ENCODE results near the gene C9orf50.
A peak's percentile ranks its signal among the peaks of the same experiment; 100 is the strongest.
"Not testable (repeated sequence)": the region's sequence is repeated elsewhere in the genome, so short reads cannot be mapped to it uniquely, and the experiment has no call there.

The C9orf50 gene

GRCh38 chr9:129648092-129648763, 27.3 kb upstream of the C9orf50 start:
- no peak for DNase-seq (ENCODE audit: low read depth in 2 of 2)

GRCh38 chr9:129647635-129648034, 26.7 kb upstream of the C9orf50 start:
- no peak for DNase-seq (ENCODE audit: low read depth in 2 of 2)

- no peak for DNase-seq (ENCODE audit: low read depth in 2 of 2)
Measured at GRCh38 chr9:129646654-129647053, 25.8 kb upstream of the C9orf50 start.

- no peak for DNase-seq (ENCODE audit: low read depth in 2 of 2)
Measured at GRCh38 chr9:129646252-129646651, 25.4 kb upstream of the C9orf50 start.

- no peak for DNase-seq (ENCODE audit: low read depth in 2 of 2)
Measured at GRCh38 chr9:129644902-129645301, 24.0 kb upstream of the C9orf50 start.

- no peak for DNase-seq (ENCODE audit: low read depth in 2 of 2)
Measured at GRCh38 chr9:129644365-129644764, 23.5 kb upstream of the C9orf50 start.

GRCh38 chr9:129643706-129644105, 22.8 kb upstream of the C9orf50 start:
- DNase-seq (ENCODE audit: low read depth in 2 of 2): no peak

GRCh38 chr9:129641750-129642585, 21.1 kb upstream of the C9orf50 start, which contains the start of gene ASB6:
Gene ASB6 (minus strand): TSS chr9:129642151. CDS start chr9:129641999, 152 bp downstream.
- DNase-seq (ENCODE audit: low read depth in 2 of 2): peak; percentile 92 to 93

GRCh38 chr9:129640871-129641749, 20.2 kb upstream of the C9orf50 start:
- DNase-seq (ENCODE audit: low read depth in 2 of 2): no peak

- DNase-seq (ENCODE audit: low read depth in 2 of 2): no peak
Measured at GRCh38 chr9:129640086-129640870, 19.4 kb upstream of the C9orf50 start.

GRCh38 chr9:129639756-129640085, 18.8 kb upstream of the C9orf50 start:
- DNase-seq (ENCODE audit: low read depth in 2 of 2): no peak

GRCh38 chr9:129639034-129639630, 18.2 kb upstream of the C9orf50 start:
- no peak for DNase-seq (ENCODE audit: low read depth in 2 of 2)

GRCh38 chr9:129637673-129638439, 17.0 kb upstream of the C9orf50 start:
- DNase-seq (ENCODE audit: low read depth in 2 of 2): no peak

GRCh38 chr9:129637102-129637501, 16.2 kb upstream of the C9orf50 start:
- no peak for DNase-seq (ENCODE audit: low read depth in 2 of 2)

GRCh38 chr9:129636343-129636742, 15.4 kb upstream of the C9orf50 start:
- DNase-seq (ENCODE audit: low read depth in 2 of 2): not testable (repeated sequence)

GRCh38 chr9:129635099-129636065, 14.5 kb upstream of the C9orf50 start:
- no peak for DNase-seq (ENCODE audit: low read depth in 2 of 2)

- no peak for DNase-seq (ENCODE audit: low read depth in 2 of 2)
Measured at GRCh38 chr9:129633848-129634247, 12.9 kb upstream of the C9orf50 start.

GRCh38 chr9:129633207-129633606, 12.3 kb upstream of the C9orf50 start:
- no peak for DNase-seq (ENCODE audit: low read depth in 2 of 2)

- DNase-seq (ENCODE audit: low read depth in 2 of 2): no peak
Measured at GRCh38 chr9:129632460-129632859, 11.6 kb upstream of the C9orf50 start.

Data from stimulated activated CD4-positive, alpha-beta T cell treated with anti-CD3 and anti-CD28 coated beads, Interleukin-15, amount 100 ng/mL, for 48 hours (primary cell).